HG02943 (cell line): ENCODE data around the gene PTF1A.
"Not testable (repeated sequence)": the region's sequence is repeated elsewhere in the genome, so short reads cannot be mapped to it uniquely, and the experiment has no call there.

Experiments
- ATAC-seq: cut with Tn5 transposase; IDR thresholded peaks from one replicate; pipeline ENCODE4 v1.9.1; 2021; ENCODE audit warnings: mild to moderate bottlenecking, low read depth, moderate library complexity; ENCODE audit not compliant: unreplicated experiment

PTF1A gene

DNA sequence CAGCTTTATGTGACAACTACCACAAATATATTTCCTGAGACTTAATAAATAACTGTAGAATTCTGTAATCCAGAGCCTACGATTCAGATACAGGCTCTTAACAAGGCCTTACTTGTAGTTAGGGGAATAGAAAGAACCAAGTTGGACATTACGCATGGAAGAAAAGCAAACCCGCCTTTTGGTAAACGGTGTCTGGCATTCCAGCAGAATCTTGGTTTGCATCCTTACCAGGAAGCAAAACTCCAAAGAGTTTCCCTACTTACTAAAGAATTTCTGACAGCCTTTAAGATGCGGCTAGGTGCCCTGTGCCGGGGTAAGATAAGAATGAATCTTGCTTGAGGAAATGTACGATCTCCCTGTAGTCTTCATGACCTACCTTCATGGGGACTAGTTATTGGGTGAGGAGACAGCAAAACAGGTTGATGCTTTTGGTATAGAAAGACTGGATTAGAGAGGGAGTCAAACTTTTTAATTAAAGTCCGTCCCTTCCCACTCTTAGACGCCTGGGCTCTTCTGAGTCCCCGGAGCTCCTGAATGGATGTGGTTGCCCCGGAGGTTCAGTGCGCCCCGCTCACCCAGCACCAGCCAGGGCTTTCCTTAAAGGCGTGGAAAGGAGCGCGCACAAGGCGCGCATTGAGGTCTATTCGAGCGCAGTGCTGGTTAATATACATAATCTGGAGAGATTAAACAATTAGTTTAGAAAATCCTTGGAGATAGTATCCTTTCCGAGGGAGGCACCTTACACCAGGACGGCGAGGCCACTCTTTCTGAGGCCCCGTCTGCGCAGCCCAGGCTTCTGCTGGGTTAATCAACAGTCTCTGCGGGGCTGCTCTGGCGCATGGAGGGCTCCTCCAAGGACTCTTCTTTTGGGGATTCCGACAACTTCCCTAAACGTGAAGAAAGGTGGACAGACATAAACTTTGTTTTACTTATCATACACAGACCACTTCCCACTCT is 11.5 kb downstream of the PTF1A start:
- no peak for ATAC-seq

DNA sequence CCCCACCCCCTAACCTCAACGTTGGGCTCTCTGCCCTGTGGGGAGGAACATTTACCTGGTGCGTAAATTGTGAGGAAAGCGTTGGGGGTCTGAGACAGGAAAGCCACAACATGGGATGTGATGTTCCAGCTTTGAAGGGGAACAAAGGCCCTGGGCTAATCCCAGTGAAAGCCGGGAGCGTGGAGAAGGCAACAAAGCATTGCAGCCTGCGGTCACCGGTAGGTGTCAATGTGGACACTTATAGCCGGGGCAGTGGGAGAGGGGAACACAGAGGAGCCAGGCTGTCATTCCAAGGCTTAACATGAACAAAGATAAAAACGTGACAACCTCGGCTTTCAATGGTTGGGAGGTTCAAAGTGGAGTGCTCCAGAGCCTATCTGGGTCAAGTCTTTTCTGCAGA is 12.7 kb downstream of the PTF1A start:
- ATAC-seq: no peak

DNA sequence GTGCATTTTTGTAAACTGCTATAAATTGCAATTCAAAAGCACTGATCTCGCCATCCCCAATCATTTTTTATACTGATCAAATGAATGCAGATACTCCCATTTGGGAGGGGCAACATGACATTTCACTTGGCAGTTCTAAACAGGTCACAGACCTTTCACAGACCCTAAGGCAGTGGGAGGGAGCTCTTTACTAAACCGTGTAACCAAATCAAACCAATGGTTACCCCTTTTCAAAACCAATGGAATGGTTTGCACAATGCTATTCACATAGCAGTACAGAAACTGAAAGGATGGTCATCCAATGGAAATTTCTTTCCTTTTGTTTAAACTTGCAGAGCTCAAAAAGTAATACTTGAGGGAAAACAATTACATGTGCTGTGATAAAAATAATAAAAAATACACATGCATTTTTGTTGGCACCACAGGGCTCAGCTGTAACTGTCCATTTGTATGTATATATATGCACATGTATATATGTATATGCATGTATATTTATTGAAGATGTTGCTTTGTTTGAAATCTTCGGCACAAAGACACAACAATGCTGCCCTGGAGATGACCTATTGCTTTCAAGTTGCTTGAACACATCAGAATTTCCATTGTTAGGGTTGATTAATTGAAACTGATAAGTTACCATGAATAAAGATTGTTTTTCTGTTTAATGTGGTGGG is 14.0 kb downstream of the PTF1A start:
- no peak for ATAC-seq

DNA sequence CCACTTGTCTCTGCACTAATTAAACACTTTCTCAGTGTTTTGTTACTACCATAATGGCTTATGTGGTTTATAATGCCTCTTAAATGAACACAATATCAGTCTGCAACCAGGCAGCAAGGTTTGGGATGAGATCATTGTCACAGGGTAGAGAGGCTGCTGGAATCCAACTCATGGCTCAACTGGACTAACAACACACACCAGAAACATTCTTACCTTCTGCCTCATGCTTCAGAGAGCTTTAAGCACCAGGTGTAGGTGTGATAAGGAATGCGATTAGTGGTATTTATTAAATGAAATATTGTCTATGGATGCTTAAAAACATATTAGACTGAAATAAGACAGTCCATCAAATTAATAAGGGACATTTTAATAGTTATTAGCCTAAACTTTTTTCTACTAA is 25.4 kb downstream of the PTF1A start:
- no peak for ATAC-seq

DNA sequence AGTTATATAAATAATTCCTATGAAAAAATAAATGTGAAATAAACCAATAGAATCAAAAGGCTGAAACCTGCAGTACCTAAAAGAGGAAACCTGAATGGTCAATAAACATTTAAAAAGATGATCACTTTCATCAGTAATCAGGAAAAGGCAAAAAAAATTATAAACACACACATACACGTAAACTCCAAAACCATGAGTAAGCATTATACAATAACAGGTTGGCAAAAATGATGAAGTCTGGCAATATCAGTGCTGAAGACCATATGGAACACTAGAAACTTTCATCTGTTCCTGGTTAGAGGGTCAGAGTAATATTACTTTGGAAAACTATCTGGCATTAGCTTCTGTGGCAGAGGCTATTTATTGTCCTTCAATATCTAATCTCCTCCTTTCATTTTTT is 38.5 kb downstream of the PTF1A start:
- no peak for ATAC-seq

DNA sequence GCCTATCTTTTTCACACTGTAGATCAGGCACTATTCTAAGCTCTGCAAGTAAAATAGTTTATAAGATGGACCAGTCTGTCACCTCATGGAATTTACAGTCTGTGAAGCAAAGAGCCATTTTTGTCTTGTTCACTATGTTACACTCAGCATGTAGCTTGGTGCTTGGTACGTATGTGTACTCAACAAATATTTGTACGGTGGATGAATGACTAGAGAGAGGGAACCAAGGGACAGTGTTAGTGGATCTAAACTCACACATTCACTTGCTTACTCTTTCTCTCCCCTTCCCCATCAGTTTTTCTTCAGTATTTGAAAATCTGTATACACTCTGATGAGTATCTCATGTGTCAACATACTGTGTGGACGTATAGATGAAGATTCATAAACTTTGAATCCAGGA is 45.9 kb downstream of the PTF1A start:
- no peak for ATAC-seq

DNA sequence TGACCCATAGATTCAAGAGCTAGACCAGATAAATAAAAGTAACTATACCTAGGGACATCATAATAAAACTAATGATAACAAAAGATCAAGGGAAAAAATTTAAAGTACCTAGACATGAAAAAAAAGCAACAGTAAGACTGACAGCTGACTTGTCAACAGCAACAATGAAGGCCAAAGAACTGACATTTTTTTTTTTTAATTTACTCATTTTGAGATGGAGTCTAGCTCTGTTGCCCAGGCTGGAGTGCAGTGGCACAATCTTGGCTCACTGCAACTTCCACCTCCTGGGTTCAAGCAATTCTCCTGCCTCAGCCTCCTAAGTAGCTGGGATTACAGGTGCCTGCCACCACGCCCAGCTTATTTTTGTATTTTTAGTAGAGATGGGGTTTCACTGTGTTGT is 49.7 kb downstream of the PTF1A start:
- ATAC-seq: not testable (repeated sequence)
